GM13977 (cell line): Measurements from ENCODE around the gene SLC6A5.

ENCODE experiments used
- DNase-seq: peaks from one replicate; pipeline ENCODE4 v3.0.0; 2012; ENCODE audit warnings: low spot score
- CTCF ChIP-seq: IDR thresholded peaks from 2 replicates; pipeline ENCODE4 v1.5.1; 2012; ENCODE audit warnings: mild to moderate bottlenecking, control low read depth; ENCODE audit not compliant: insufficient read depth; ENCODE audit errors: extremely low read depth, missing control alignments
- in situ Hi-C: fragments of 300-500 bp; cut with MboI; formaldehyde crosslinking; loops from one replicate; pipeline ENCODE4 v1.12.0; 2022; ENCODE audit warnings: low sequenced_read_pairs, low pct_unique_long_range_greater_than_20kb, mixed read lengths, inconsistent platforms; ENCODE audit not compliant: unreplicated experiment

The SLC6A5 gene

GRCh38 chr11:20658135-20658534, 58.7 kb downstream of the SLC6A5 start:
- TF ChIP-seq CTCF = no peak
- no peak for DNase-seq
- in situ Hi-C loops = loop anchor here (25.0 kb wide), 1 partner anchor 854 kb away; no protein-coding TSS in a partner anchor

DNA sequence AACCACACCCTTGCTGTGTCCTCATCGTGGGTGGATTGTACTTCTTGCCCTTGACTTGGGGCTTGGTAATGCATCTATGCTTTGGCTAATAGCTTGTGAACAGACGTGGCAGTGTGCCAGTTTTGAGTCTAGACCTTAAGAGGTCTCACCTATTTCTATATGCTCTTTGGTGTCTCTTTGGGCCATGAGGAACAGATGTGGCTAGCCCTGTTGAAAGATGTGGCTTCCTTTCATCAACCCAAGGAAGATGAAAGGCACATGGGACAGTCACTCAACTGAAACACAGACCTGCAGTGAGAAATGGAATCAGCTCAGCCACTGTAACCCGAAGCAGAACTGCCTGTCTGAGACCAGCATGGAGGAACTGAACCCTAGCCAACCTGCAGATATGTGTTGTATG, 62.0 kb downstream of the SLC6A5 start:
- in situ Hi-C loops = loop anchor here (25.0 kb wide), 1 partner anchor 851 kb away; no protein-coding TSS in a partner anchor
- no peak for TF ChIP-seq CTCF
- no peak for DNase-seq

DNA sequence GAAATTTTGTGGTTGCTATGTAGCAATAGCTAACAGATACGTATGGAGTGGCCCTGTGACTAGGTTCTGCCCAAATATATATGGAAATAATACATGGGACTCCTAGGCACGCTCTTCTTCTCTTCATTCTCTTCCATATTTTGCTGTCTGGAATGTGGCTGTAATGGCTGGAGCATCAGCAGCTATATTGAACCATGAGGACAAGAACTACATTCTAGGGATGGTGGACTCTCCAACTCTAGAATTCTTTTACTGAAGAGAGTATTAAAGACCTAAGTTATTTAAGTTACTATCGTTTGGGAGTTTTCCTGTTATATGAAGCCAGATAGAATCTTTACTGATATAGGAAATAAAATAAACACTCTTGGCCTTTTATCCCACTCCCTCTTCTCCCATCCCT, 62.4 kb downstream of the SLC6A5 start:
- in situ Hi-C loops = loop anchor here (25.0 kb wide), 1 partner anchor 850 kb away; no protein-coding TSS in a partner anchor
- no peak for DNase-seq
- TF ChIP-seq CTCF = no peak

GRCh38 chr11:20668131-20668809, 68.9 kb downstream of the SLC6A5 start:
- DNase-seq = no peak
- TF ChIP-seq CTCF = no peak
- in situ Hi-C loops = loop anchor here (25.0 kb wide), 1 partner anchor 844 kb away; no protein-coding TSS in a partner anchor

DNA sequence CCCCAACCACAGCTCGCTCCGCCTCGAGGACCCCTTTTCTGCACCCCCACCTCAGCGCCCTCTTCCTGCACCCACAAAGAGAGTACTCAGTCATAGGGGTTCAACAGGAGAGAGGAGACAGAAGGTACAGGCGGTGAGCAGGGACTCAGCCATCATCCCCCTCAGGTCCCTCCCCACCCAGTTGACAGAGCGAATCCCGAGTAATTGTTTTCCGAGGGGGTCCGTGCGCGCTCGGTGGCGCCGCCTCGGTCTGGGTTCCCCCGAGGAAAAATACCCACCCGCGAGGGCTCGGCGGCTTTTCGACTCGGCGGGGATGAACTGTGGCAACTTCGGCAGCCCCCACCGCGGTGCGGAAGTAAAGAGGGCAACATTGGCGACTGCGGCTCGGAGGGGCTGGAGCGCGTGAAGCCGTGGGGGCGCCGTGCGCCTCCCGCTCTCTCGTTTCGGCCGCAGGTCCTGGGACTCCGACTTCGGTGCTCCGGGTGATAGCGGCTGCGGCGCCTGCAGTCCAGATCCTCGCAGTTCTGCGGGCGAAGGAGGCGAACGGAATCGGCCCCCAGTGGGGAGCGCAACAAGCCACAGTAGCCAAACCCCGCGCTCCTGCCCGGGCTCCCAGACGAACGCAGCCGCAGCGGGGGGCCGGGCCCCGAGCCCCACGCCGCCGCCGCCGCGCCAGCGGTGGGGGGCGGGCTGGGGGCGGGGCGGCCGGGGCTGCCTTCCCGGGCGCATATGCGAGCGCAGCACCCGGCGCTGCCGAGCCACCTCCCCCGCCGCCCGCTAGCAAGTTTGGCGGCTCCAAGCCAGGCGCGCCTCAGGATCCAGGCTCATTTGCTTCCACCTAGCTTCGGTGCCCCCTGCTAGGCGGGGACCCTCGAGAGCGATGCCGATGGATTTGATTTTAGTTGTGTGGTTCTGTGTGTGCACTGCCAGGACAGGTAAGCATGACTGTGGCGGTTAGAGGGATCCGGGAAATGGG, 69.7 kb downstream of the SLC6A5 start, which contains the start of gene NELL1:
TSS of gene NELL1 (plus strand) at position 743 of the 976 bp plus-strand sequence.
- peak; percentile 36 for DNase-seq
- in situ Hi-C loops = loop anchor here (25.0 kb wide), 1 partner anchor 843 kb away; no protein-coding TSS in a partner anchor
- TF ChIP-seq CTCF = no peak
